HG03432 (cell line): ENCODE measurements around the gene SLCO2A1.
"Not testable (repeated sequence)": the region's sequence is repeated elsewhere in the genome, so short reads cannot be mapped to it uniquely, and the experiment has no call there.

Source experiments
- ATAC-seq: cut with Tn5 transposase; IDR thresholded peaks from one replicate; pipeline ENCODE4 v1.9.1; 2021; ENCODE audit warnings: mild to moderate bottlenecking, moderate library complexity; ENCODE audit not compliant: unreplicated experiment

The SLCO2A1 gene

GRCh38 chr3:134029734-134030378 is at the start of gene SLCO2A1:
TSS of gene SLCO2A1 (minus strand) at chr3:134029925. CDS start at chr3:134029802, 123 bp downstream.
- no peak for ATAC-seq

- ATAC-seq, result no peak
Measured at GRCh38 chr3:134079111-134079547, 49.4 kb upstream of the SLCO2A1 start.

- no peak for ATAC-seq
Measured at GRCh38 chr3:134078169-134078831, 48.6 kb upstream of the SLCO2A1 start.

GRCh38 chr3:134077649-134078161 is 48.0 kb upstream of the SLCO2A1 start:
- ATAC-seq, result no peak

- no peak for ATAC-seq
Measured at GRCh38 chr3:134076851-134077250, 47.1 kb upstream of the SLCO2A1 start.

- no peak for ATAC-seq
Measured at GRCh38 chr3:134075846-134076245, 46.1 kb upstream of the SLCO2A1 start.

GRCh38 chr3:134075568-134075825 is 45.8 kb upstream of the SLCO2A1 start:
- no peak for ATAC-seq

- ATAC-seq, result no peak
Measured at GRCh38 chr3:134074790-134075567, 45.3 kb upstream of the SLCO2A1 start.

GRCh38 chr3:134074001-134074789 is 44.5 kb upstream of the SLCO2A1 start:
- no peak for ATAC-seq

- ATAC-seq, result no peak
Measured at GRCh38 chr3:134073583-134073945, 43.8 kb upstream of the SLCO2A1 start.

- no peak for ATAC-seq
Measured at GRCh38 chr3:134072881-134073582, 43.3 kb upstream of the SLCO2A1 start.

GRCh38 chr3:134070281-134070680 is 40.6 kb upstream of the SLCO2A1 start:
- not testable (repeated sequence) for ATAC-seq

GRCh38 chr3:134068429-134068828 is 38.7 kb upstream of the SLCO2A1 start:
- ATAC-seq, result no peak

- no peak for ATAC-seq
Measured at GRCh38 chr3:134067531-134068161, 37.9 kb upstream of the SLCO2A1 start.

GRCh38 chr3:134066651-134067530 is 37.2 kb upstream of the SLCO2A1 start:
- no peak for ATAC-seq

- ATAC-seq, result no peak
Measured at GRCh38 chr3:134066158-134066541, 36.4 kb upstream of the SLCO2A1 start.

GRCh38 chr3:134065252-134066157 is 35.8 kb upstream of the SLCO2A1 start:
- no peak for ATAC-seq

GRCh38 chr3:134064081-134064480 is 34.4 kb upstream of the SLCO2A1 start:
- no peak for ATAC-seq
